AG10803 (cell line): ENCODE results near the gene SFXN3.

Source experiments
- DNase-seq: peaks from one replicate; pipeline ENCODE4 v3.0.0; 2010; ENCODE audit warnings: low read depth
- H3K4me3 ChIP-seq: 2 replicates; pipeline ENCODE4 v1.5.1; 2011; ENCODE audit warnings: mild to moderate bottlenecking, low read length, control low read depth
- CTCF ChIP-seq: conservative IDR thresholded peaks from 2 replicates; pipeline ENCODE4 v1.5.1; 2011; ENCODE audit warnings: mild to moderate bottlenecking, low read length, control low read depth, inconsistent platforms

The SFXN3 gene

GRCh38 chr10:101062232-101063049 lies 31.4 kb downstream of the SFXN3 start:
- TF ChIP-seq CTCF: peak; percentile 33; the same call in 1 of the 2 replicates
- H3K4me3 ChIP-seq: peak overlapping the region; percentile 100
- DNase-seq: peak; percentile 44

- peak overlapping the region; percentile 100 for H3K4me3 ChIP-seq
- TF ChIP-seq CTCF: no peak
- no peak for DNase-seq
Measured at GRCh38 chr10:101063050-101063525, 32.1 kb downstream of the SFXN3 start.

GRCh38 chr10:101063548-101064414 lies 32.7 kb downstream of the SFXN3 start:
- no peak for DNase-seq
- peak overlapping the region; percentile 100 for H3K4me3 ChIP-seq

GRCh38 chr10:101064415-101065030 lies 33.5 kb downstream of the SFXN3 start:
- TF ChIP-seq CTCF: no peak
- H3K4me3 ChIP-seq: no peak overlapping the region
- no peak for DNase-seq

More at GRCh38 chr10:101063548-101064414, 32.7 kb downstream of the SFXN3 start:
- TF ChIP-seq CTCF: no peak; the same call in 1 of the 2 replicates

GRCh38 chr10:101065481-101066145 lies 34.6 kb downstream of the SFXN3 start:
- H3K4me3 ChIP-seq: peak overlapping the region; percentile 64
- peak; percentile 69 for DNase-seq
- no peak for TF ChIP-seq CTCF

GRCh38 chr10:101066146-101066895 lies 35.3 kb downstream of the SFXN3 start:
- peak overlapping the region; percentile 64 for H3K4me3 ChIP-seq
- peak; percentile 61 for DNase-seq
- TF ChIP-seq CTCF: peak; percentile 56
